ENCODE measurements around the gene GPR78. TPM values are rescaled to one million over a fixed set of nuclear protein-coding genes. Genes with fewer than 3 reads are reported as not detected.

Gene GPR78
- total and polyA plus RNA-seq, 2 of the 4 experiments (the other 2 are of a cell fraction), result under 0.01 to 0.10 TPM

GRCh38 chr4:8606966-8607365 is 26.8 kb downstream of the GPR78 start:
- no peak overlapping the region for H2BK20ac ChIP-seq (ENCODE audit: low read depth, low read length)
- peaks cover 56% of the 10 kb centered on the region; the same call in 1 of the 2 replicates for H3K36me3 ChIP-seq (ENCODE audit: control insufficient read depth, insufficient read depth, low read length)
- CTCF ChIA-PET, result interaction anchor here (0.6 to 1.2 kb wide), 3 partner anchors 8 to 12 kb away, joined by 3 to 5 read pairs (median 3); no protein-coding TSS in a partner anchor

More at GRCh38 chr4:8606966-8607365, 26.8 kb downstream of the GPR78 start:
- no peak overlapping the region for H2BK120ac ChIP-seq (ENCODE audit: low read depth, low read length)
- no peaks in the 10 kb centered on the region for H3K9me1 ChIP-seq (ENCODE audit: insufficient read depth, low read length)
- no peak overlapping the region for H2AK5ac ChIP-seq (ENCODE audit: low read depth, low read length)
- no peaks in the 10 kb centered on the region for H3K4me1 ChIP-seq (ENCODE audit: control insufficient read depth, insufficient read depth, low read length)
- no peak for TF ChIP-seq POLR2A (IDR thresholded peaks at IDR 0.05; ENCODE audit: low read depth, low read length)
- no peak for TF ChIP-seq NFE2L2 (IDR thresholded peaks at IDR 0.05; ENCODE audit: low read depth, low read length)
- no peak overlapping the region for H3K18ac ChIP-seq (ENCODE audit: low read depth, low read length)
- H3K23ac ChIP-seq (ENCODE audit: low read depth, low read length), result no peak overlapping the region
- H3K4ac ChIP-seq (ENCODE audit: low read depth, low read length), result no peak overlapping the region
- WGBS, 2 experiments (ENCODE audit: extremely low coverage in 2 of 2, insufficient read length in 1 of 2), result 79% methylated on average over 7 of the region's 10 CpGs; no CpG with 5 or more reads in 1 of the 2 experiments
- no TSS peak for BruUV-seq (replicated peaks)
- no peak overlapping the region for H3K56ac ChIP-seq (ENCODE audit: extremely low read depth, insufficient read depth, low read length)
- H4K91ac ChIP-seq (ENCODE audit: insufficient read depth, low read depth, low read length), result no peak overlapping the region
- H2AFZ ChIP-seq (replicated peaks; ENCODE audit: low read length, poor library complexity), result peak overlapping the region; percentile 11
- H4K5ac ChIP-seq (ENCODE audit: low read depth, low read length), result no peak overlapping the region
- no peak overlapping the region for H3K9ac ChIP-seq (ENCODE audit: low read depth, low read length)
- no peaks in the 10 kb centered on the region for H4K20me1 ChIP-seq (ENCODE audit: insufficient read depth, low read length)
- H3K27ac ChIP-seq (ENCODE audit: insufficient read depth, low read length), result no peak overlapping the region
- no peak overlapping the region for H2BK5ac ChIP-seq (ENCODE audit: low read depth, low read length, poor library complexity, severe bottlenecking)
- POLR2A ChIA-PET (ENCODE audit: unreplicated experiment), result no interaction called here
- H3K4me3 ChIP-seq (ENCODE audit: insufficient read depth, low read depth, low read length), result no peak overlapping the region
- no peak overlapping the region for H2AK9ac ChIP-seq (replicated peaks; ENCODE audit: low read depth, low read length, poor library complexity)
- DNase-seq (no peak), ATAC-seq (ENCODE audit: low read depth) (no peak)
- H3K14ac ChIP-seq (replicated peaks; ENCODE audit: low read depth, low read length), result no peak overlapping the region
- no peaks in the 10 kb centered on the region for H3K9me3 ChIP-seq (ENCODE audit: control insufficient read depth, insufficient read depth, low read length)
- H3K79me1 ChIP-seq (ENCODE audit: low read depth in 1 of 2, low read length in 2 of 2), result no peaks in the 10 kb centered on the region
- no peaks in the 10 kb centered on the region; the same call in 1 of the 2 replicates for H3K27me3 ChIP-seq (ENCODE audit: control insufficient read depth, insufficient read depth, low read length)
- intact Hi-C loops (cut with micrococcal nuclease) (no loop called here), dilution Hi-C loops (cut with HindIII; ENCODE audit: low sequenced_read_pairs, unreplicated experiment) (no loop called here), in situ Hi-C loops (cut with MboI; ENCODE audit: low sequenced_read_pairs) (loop anchor here (25.0 kb wide), 1 partner anchor 395 kb away; no protein-coding TSS in a partner anchor)
- H3K4me2 ChIP-seq (ENCODE audit: low read depth, low read length), result no peak overlapping the region
- no peak overlapping the region for H4K8ac ChIP-seq (ENCODE audit: low read depth in 2 of 2, low read length in 2 of 2)
- H2BK15ac ChIP-seq (ENCODE audit: low read depth, low read length), result no peak overlapping the region

Measured in IMR-90 (cell line).